Activated T-cell treated with anti-CD3 and anti-CD28 coated beads, Interleukin-2, amount 50 U/mL, for 48 hours (primary cell): ENCODE measurements around the gene PDE11A.
"Not testable (repeated sequence)": the region's sequence is repeated elsewhere in the genome, so short reads cannot be mapped to it uniquely, and the experiment has no call there.

Experiments used
- DNase-seq, 2 experiments: peaks; one replicate each; pipeline ENCODE4 v3.0.0-alpha.2; 2020

The PDE11A gene

DNA sequence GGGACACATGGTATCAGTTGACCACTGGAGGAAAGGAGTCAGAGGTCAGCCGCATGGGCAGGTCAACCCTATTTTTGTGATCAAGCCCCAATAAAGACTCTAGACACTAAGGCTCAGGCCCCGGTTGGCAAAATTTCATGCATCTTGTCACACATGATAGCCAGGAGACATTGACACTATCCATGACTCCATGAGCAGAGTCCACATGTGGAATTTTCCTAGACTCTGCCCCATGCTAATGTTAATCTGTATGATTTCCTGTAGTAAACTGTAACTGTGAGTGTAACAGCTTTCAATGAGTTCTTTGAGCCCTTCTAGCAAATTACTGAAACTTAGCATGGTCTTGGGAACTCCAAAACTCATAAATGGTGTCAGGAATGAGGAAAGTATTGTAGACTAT, 192.3 kb downstream of the PDE11A start:
- DNase-seq, result no peak

DNA sequence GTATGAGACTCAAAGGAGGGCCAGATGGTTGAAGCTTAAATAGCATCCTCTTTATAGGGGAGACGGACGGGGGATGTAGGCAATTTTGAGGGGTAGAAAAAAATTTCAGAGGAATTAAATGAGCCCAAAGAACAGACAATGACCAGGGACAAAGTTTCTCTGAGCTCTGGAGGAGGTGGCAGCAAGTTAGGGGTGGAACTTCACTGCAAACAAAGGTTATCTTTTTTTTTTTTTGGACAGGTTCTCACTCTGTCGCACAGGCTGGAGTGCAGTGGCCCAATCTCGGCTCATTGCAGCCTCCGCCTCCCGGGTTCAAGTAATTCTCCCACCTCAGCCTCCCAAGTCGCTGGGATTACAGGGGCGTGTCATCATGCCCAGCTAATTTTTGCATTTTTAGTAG, 195.6 kb downstream of the PDE11A start:
- no peak for DNase-seq

DNA sequence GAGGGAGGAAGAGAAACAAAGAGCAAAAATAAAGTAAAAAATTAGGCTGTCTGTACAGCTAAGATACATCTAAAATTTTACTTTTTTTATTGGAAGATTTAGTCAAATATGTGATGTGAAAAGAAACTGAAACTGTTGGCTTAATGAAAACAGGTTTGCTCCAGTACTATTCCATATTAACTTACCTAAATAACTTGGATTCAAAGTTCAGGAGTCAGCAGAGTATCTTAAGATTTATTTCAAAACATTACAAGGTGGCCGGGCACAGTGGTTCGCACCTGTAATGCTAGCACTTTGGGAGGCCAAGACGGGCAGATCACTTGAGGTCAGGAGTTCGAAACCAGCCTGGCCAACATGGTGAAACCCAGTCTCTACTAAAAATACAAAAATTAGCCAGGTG, 197.9 kb downstream of the PDE11A start:
- no peak for DNase-seq

DNA sequence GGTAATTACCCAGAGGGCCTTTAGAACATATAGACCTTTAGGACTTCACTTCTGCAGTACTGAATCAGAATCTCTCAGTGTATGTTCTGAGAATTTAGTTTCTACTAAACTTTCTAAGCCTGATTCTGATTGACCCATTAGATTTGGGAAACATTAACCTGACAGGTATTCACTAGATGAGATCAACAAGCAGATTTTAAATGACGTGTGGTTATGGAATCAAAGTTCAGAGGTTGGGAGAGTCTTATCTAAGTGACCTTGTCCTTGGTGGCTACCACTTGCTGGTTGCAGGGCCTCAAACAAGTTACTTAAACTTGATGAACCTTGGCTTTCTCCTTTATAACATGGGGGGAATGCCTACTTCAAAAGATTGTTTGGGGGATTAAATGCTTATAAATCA, 198.7 kb downstream of the PDE11A start:
- no peak for DNase-seq

DNA sequence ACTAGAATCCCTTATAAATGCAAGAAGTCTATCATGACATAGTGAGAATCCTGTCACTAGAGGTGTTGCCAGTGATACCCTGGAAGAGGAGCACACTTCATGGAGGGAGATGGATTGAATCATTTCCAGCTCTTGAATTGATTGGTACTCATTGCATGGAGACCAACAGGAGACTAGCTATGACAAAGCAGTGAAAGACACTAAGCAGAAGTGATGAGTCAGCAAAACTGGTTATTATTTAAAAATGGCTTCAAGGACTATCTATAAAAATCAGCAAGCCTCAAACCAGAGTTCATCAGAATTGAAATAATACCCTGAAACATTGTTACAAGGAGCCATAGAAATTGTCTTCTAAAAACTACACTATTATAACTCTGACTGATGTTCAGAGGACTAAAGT, 200.3 kb downstream of the PDE11A start:
- DNase-seq, result no peak

DNA sequence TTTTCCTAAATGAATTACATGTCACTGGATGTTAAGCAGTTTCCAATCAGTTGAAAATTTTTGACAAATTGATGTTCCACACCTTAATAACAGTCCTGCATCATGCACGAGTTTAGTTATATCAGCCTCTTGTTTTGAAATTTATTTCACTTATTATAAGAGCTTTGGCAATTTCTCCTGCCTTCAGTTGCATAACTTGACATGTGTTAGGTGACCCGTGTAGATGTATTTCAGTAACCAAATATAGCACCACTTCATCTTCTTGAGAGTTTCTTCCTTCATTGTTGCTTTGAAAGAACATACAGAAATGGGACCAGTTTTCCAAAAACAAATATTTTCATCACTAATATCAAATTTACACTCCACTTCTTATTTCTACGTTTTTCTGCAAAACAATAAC, 202.7 kb downstream of the PDE11A start:
- no peak for DNase-seq

DNA sequence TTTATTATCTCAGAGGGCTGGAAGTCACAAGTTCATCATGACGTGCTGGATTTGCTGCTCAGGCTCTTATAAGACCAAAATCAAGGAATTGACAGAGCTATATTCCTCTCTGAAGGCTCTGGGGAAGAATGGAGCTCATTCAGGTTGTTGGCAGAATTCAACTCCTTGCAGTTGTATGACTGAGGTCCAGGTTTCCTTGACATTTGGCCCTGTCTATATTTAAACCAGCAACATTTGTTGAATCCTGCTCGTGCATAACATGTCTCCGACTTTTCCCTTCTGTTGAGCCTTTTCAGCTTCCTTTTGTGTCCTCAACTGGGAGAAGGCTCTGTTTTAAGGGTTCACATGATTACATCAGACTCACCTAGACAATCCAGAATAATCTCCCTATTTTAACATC, 203.4 kb downstream of the PDE11A start:
- DNase-seq, result no peak

DNA sequence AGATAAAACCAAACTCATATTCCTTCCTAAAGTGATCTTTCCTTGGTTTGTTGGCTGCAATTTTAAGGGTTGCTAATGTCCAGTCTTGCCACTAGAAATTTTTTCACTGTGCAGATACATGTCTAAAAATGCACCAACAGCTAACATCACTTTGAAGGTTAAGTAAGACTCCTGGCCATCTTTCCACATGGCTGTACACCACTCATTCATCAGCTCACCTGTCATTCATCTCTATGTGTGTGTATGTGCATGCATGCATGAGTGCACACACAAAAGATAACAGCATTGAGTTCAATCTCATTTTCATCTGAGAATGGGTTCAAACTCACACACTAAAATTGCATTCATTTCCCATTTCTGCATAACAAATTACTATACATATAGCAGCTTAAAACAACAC, 203.8 kb downstream of the PDE11A start:
- no peak for DNase-seq

DNA sequence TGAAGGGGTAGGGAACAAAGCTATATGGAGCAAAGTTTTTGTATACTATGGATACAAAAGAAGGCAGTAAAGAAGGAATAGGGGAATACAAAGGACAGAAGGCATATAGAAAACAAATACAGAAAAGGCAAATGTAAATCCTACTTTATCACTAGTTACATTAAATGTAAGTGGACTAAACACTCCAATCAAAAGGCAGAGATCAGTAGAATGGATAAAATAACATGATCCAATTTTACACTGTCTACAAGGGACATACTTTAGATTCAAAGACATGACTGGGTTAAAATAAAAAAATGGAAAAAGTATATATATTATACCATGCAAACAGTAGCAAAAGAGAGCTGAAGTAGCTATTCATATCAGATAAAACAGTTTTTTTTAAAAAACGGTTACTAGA, 215.0 kb downstream of the PDE11A start:
- DNase-seq, result no peak

DNA sequence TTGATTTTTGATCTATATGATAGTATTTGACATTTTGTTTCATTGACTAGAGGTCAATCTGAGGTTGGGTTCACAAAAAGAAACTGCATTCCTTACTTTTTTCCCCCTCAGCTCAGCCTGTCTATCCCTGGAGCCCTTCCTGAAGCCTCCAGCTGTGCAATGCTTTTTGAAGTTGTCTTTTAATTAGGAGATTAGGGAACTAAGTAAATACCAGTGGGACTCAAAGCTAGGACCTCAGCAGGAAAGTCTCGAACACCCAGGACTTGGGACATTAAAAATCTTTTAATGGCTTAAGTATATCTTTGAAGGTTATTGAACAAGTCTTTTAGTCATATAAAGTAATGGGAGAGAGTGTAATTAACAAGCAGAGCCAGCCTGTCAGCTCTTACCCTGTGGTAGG, 220.2 kb downstream of the PDE11A start:
- DNase-seq, result no peak

DNA sequence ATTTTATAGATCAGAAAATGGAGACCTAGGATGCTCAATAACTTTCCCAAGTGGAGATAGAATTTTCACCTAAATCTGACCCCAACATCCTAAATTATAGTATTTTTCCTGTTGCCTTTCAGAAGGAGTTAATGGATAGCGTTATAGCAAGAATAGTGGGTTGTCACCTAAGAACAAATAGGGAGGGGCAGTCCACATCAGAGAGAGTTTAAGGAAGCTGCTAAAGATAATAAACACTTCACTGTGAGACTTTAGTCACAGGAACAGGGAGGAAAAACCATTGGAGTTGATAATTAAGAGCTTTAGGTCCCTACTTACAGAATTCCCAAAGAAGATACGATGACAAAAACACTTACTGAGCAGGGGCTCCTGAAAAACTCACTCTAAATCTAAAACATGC, 229.4 kb downstream of the PDE11A start:
- no peak for DNase-seq

DNA sequence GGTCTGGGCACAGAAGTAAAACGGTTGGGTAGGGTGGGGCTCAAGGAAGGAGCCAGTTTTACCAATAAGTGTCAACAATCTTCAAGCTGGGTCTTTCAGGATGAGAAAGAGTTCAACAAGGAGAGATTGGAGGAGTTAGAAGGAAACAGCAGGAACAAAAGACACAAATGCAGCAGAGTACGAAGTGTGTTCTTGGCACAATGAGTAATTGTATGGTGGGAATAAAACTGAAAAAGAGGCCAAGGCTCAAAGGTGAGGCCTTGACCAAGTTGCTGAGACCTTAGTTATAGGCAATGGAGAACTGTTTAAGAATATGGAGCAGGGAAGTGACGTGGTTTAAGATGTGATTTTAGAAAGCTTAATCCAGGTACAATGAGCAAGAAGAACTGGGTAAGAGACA, 230.3 kb downstream of the PDE11A start:
- no peak for DNase-seq

DNA sequence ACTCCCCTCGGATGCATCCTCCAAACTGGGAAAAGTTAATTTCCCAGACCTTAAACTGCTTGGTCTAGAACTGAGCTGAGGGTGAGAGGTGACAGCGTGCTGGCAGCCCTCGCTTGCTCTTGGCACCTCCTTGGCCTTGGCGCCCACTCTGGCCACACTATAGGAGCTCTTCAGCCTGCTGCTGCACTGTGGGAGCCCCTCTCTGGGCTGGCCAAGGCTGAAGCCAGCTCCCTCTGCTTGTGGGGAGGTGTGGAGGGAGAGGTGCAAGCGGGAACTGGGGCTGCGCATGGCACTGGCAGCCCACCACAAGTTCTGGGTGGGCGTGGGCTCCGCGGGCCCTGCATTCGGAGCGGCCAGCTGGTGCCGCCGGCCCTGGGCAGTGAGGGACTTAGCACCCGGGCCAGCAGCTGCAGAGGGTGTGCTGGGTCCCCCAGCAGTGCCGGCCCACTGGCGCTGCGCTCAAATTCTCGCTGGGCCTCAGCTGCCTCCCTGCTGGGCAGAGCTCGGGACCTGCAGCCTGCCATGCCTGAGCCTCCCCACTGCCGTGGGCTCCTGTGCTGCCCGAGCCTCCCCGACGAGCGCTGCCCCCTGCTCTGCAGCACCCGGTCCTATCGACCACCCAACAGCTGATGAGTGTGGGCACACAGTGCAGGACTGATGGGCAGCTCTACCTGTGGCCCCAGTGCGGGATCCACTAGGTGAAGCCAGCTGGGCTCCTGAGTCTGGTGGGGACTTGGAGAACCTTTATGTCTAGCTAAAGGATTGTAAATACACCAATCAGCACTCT, 237.0 kb downstream of the PDE11A start:
- DNase-seq, result not testable (repeated sequence)

DNA sequence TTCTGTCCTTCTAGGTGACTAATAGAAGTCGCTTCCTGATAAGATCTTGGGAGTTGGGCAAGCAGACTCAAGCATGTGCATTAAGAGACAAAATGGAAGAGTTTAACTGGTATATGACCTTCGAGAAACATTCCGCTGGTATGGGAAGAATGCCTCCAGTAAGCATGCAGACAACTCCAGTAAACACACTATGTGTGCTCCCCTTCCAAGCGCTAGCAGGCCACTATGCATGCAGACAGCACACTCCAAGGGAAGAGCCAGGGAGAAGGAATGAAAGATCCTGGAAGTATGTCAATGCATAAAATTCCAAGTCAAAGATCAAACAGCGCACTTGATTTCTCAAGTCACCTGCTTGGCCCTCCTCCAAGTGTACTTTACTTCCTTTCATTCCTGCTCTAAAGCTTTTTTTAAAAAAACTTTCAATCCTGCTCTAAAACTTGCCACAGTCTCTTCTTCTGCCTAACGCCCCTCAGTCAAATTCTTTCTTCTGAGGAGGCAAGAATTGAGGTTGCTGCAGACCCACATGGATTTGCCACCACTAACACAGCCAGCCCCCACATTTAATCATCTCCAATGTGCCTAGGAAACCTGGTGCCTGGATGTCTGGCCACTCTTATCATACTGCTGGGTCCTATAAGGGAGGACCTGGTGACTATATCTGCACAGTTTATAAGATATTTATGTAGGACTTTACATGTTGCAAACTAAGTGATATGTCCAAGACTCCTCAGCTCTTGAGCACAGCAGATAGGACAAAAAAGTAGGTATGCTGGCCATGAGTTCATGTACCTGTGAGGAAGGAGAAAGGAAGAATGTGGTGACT, 239.8 kb downstream of the PDE11A start:
- DNase-seq, result no peak

DNA sequence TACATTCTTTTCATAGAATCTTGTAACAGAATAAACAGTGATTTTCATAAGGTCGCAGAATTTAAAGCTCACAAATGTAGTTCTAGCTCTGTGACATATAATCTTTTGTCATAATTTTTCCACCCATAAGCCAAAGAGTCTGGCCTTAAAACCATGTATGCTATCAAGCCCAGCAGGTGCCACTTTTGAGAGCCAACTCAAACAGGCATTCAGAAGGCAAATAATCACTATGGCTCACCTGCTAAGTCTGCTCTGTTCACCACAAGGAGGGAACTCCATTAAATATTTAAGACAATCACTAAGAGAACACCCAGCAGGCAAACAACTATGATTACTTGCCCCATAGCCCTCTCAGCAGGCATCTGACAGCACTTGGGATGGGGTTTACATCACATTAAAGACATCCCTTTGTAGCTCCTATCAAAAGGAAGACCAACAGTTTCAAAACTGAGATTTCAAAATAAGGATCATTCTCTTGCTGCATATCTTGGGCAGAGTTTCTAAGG, 241.6 kb downstream of the PDE11A start:
- DNase-seq, result no peak

DNA sequence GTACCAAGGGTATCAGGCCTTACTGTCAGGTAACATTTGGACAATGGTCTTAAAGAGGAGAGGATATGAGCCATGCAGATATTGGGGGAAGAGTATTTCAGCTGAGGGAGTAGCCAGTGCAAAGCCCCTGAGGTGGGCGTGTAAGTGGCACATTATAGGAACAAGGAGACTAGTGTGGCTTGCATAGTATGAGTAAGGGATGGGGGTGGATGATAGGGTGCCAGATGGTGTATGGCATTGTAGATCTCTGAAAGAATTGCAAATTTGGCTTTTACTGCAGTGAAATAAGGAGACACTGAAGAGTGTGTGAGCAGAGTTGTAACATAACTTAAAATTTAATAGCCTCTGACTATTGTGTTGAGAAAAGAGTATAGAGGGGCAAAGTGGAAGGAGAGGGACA, 244.0 kb downstream of the PDE11A start:
- no peak for DNase-seq

DNA sequence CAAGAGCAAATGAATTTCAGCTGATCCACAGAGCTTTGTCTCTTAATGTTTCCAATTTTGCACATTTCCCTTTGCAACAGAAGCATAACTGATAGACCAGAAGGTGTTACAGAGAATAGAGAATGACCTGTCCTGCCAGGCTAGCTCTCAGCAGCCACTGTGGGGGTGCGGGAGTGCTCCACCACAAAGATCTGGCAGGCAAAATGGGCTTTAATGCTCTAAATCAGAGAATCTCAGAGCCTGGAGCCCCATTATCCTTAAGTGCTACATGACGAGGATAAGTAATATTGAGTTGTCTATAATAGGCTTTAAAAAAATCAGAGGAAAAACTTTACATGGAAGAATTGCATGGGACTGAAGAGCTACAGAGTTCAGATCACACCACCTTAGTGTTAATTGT, 245.7 kb downstream of the PDE11A start:
- DNase-seq, result no peak

DNA sequence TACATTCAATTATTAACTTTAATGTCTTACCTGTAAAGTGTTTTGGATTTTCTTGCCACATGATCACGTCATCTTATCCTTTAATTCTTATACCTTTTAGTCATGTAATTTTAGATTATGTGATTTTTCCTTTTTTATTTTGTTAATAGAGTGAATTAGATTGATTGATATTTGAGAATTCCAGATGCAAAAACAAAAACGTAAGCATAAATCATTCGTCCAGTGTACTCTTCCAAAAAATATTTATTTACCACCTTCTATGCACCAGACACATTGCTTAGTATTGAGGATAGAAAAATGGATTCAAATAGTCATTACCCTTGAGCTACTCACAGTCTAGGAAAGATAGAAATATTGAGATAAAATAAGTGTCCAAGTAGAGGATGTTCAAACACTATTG, 249.6 kb downstream of the PDE11A start:
- no peak for DNase-seq

DNA sequence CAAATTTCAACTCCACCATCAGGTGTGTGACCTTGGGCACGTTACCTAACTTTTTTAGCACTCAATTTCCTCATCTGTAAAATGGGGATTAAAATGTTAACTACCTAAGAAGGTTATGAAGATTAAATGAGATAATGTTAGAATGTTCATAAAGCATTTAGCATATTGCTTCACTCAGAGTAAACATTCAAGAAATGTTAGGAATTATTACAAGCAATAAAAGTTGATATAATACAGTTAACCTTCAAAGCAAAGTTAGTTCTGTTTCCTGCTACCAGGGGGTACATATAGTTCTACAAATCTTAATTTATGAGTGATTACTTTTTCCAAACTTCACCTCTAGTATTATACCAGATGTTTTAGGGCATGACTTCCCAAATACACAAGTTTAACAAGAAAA, 254.2 kb downstream of the PDE11A start:
- no peak for DNase-seq

DNA sequence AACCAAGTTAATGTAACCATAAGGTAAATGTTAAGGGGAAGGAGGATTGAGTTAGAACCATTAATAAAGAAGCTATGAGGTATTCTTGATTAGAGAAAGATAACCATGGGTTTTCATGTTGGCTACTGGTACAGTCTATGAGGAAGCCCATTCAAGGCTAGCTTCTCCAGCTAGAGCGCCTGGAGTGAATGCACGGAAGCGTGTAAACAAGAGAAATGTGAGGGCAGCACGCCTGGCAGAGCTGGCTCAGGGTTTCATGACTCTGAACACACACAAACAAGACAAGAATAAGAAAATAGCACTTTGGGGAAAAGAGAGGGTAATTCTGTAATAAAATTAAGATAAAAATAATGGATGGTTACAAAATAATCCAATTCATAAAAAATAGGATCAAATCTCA, 255.3 kb downstream of the PDE11A start:
- DNase-seq, result no peak

DNA sequence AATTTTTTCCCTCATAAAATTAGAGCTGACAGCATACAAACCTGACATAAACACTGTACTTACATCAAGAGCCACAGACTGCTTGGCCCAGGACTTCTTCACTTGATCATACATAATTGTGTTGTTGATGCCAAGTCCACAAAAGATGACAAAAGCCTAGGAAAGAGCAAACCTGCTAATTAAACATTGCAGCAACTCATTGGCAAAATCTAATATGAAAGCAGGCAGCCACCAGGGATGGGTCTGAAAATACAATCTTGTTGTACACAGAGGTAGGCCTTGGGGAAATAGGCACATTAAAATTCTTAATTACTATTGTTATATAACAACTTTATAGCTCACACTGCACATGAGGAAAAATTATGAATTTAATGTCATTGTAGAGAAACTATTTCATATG, 255.8 kb downstream of the PDE11A start:
- DNase-seq, result no peak

DNA sequence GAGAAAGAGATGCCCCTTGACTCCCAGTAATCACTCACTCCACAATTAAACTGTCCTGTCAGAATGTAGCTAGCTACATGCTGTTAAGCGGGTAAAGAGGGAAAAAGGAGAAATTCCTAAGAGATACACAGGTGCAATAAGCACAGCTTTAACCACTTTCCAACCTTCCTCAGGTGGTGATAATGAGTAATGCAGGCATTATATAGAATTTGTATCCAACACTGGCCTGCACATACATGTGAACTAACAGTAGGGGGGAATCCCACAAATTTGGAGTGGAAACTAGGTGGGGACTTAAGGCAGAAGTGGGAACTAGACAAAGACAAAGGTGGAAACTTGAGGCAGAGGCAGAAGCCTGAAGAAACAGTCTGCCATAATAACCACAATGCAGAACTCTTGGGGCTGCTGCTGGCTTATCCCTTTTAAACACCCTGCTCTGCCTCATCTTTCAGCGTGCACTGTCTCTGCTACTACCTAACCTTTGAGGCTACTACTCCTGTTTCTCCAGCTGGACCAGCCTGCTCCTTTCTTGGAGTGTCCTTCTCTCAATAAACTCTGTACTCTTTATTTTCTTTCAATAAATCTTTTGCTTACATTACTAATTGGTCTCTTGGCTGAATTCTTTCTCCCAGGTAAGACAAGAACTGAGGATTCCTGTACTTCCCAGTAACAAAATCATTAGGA, 259.7 kb downstream of the PDE11A start:
- DNase-seq, result no peak

DNA sequence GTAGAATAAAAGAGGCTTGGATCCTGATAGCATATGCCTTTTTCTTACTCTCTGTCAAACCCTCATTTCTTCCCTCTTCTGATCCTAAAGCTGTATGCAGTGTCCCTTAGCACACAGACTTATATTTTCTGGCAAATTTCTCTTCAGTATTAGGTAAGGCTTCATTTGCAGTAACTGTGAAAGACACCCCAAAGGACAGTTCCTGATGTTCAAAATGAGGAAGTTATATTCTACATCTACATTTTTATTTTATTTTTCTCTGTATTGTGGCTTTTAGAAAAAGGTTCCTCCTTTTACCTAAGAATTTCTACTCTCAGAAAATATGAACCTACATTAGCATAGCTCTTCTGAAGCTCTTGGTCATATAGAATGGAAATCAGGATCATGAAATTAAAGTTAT, 261.7 kb downstream of the PDE11A start:
- no peak for DNase-seq
